WTC11 (cell line): Measurements from ENCODE around the gene CAMSAP1.

Experiments
- CBFB ChIP-seq: sonication (generic); formaldehyde crosslinking; IDR thresholded peaks from 2 replicates; pipeline ENCODE4 v1.8.1; 2022; ENCODE audit warnings: mild to moderate bottlenecking, low read depth, missing genetic modification reagents
- ESRRA ChIP-seq: sonication (generic); formaldehyde crosslinking; IDR thresholded peaks from 2 replicates; pipeline ENCODE4 v1.8.1; 2022; ENCODE audit warnings: mild to moderate bottlenecking, missing genetic modification reagents, borderline replicate concordance
- FOXP1 ChIP-seq: sonication (generic); formaldehyde crosslinking; IDR thresholded peaks from 2 replicates; pipeline ENCODE4 v1.8.0; 2022; ENCODE audit warnings: missing genetic modification reagents, mild to moderate bottlenecking, moderate library complexity, borderline replicate concordance
- RELA ChIP-seq: sonication (generic); formaldehyde crosslinking; IDR thresholded peaks from 2 replicates; pipeline ENCODE4 v1.8.1; 2022; ENCODE audit warnings: missing genetic modification reagents, mild to moderate bottlenecking, borderline replicate concordance
- SMAD4 ChIP-seq: sonication (generic); formaldehyde crosslinking; IDR thresholded peaks from 2 replicates; pipeline ENCODE4 v1.8.0; 2022; ENCODE audit warnings: mild to moderate bottlenecking, missing genetic modification reagents
- ZNF121 ChIP-seq: sonication (generic); formaldehyde crosslinking; IDR thresholded peaks from 2 replicates; pipeline ENCODE4 v1.8.0; 2023; ENCODE audit warnings: missing genetic modification reagents
- ZNF423 ChIP-seq: fragments of 250-450 bp; sonication (Bioruptor Pico); IDR thresholded peaks from 2 replicates; pipeline ENCODE4 v2.1.2; 2022; ENCODE audit warnings: mild to moderate bottlenecking, moderate library complexity
- TF ChIP-seq, protein P1 (sequence below): fragments of 200-600 bp; IDR thresholded peaks from 2 replicates; pipeline ENCODE4 v1.8.0; 2022; ENCODE audit warnings: antibody characterized with exemption
- TF ChIP-seq, protein P2 (sequence below): sonication (generic); formaldehyde crosslinking; IDR thresholded peaks from 2 replicates; pipeline ENCODE4 v1.8.0; 2023; ENCODE audit warnings: missing genetic modification reagents
- TF ChIP-seq, protein P3 (sequence below): sonication (generic); formaldehyde crosslinking; IDR thresholded peaks from 2 replicates; pipeline ENCODE4 v1.8.0; 2022; ENCODE audit warnings: mild to moderate bottlenecking, missing genetic modification reagents
- TF ChIP-seq, protein P4 (sequence below): sonication (generic); formaldehyde crosslinking; IDR thresholded peaks from 2 replicates; pipeline ENCODE4 v1.8.1; 2022; ENCODE audit warnings: missing genetic modification reagents, borderline replicate concordance

DNA sequence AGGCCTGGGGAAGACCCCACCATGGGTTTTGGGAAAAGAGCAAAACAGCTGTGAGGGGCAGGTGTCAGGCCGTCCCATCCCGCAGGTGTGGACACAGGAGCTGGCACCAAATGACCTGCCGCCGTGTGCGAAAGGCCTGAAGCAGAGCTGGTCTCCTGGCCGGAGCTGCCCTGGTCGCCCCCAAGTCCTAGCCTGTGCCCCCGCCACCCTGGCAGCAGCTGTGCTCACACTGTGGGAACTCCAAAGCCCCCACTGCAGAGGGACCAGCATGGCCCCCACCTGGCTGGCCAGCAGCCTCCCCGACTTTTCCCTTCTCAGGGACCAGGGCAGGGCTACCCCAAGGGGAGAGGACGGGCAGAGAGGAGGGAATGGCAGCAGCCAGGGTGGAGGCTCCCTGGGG is 117.0 kb downstream of the CAMSAP1 start:
- TF ChIP-seq SMAD4 (CRISPR knock-in tag) (no peak), ESRRA (CRISPR knock-in tag) (no peak), ZNF423 (CRISPR knock-in tag) (no peak), CBFB (CRISPR knock-in tag) (no peak), ZNF121 (CRISPR knock-in tag) (no peak), RELA (no peak), FOXP1 (CRISPR knock-in tag) (no peak)
- TF ChIP-seq, protein P1, sequence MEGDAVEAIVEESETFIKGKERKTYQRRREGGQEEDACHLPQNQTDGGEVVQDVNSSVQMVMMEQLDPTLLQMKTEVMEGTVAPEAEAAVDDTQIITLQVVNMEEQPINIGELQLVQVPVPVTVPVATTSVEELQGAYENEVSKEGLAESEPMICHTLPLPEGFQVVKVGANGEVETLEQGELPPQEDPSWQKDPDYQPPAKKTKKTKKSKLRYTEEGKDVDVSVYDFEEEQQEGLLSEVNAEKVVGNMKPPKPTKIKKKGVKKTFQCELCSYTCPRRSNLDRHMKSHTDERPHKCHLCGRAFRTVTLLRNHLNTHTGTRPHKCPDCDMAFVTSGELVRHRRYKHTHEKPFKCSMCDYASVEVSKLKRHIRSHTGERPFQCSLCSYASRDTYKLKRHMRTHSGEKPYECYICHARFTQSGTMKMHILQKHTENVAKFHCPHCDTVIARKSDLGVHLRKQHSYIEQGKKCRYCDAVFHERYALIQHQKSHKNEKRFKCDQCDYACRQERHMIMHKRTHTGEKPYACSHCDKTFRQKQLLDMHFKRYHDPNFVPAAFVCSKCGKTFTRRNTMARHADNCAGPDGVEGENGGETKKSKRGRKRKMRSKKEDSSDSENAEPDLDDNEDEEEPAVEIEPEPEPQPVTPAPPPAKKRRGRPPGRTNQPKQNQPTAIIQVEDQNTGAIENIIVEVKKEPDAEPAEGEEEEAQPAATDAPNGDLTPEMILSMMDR = no peak
- TF ChIP-seq, protein P2, sequence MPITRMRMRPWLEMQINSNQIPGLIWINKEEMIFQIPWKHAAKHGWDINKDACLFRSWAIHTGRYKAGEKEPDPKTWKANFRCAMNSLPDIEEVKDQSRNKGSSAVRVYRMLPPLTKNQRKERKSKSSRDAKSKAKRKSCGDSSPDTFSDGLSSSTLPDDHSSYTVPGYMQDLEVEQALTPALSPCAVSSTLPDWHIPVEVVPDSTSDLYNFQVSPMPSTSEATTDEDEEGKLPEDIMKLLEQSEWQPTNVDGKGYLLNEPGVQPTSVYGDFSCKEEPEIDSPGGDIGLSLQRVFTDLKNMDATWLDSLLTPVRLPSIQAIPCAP (CRISPR knock-in tag) = no peak
- TF ChIP-seq, protein P3, sequence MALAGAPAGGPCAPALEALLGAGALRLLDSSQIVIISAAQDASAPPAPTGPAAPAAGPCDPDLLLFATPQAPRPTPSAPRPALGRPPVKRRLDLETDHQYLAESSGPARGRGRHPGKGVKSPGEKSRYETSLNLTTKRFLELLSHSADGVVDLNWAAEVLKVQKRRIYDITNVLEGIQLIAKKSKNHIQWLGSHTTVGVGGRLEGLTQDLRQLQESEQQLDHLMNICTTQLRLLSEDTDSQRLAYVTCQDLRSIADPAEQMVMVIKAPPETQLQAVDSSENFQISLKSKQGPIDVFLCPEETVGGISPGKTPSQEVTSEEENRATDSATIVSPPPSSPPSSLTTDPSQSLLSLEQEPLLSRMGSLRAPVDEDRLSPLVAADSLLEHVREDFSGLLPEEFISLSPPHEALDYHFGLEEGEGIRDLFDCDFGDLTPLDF (CRISPR knock-in tag) = no peak
- TF ChIP-seq, protein P4, sequence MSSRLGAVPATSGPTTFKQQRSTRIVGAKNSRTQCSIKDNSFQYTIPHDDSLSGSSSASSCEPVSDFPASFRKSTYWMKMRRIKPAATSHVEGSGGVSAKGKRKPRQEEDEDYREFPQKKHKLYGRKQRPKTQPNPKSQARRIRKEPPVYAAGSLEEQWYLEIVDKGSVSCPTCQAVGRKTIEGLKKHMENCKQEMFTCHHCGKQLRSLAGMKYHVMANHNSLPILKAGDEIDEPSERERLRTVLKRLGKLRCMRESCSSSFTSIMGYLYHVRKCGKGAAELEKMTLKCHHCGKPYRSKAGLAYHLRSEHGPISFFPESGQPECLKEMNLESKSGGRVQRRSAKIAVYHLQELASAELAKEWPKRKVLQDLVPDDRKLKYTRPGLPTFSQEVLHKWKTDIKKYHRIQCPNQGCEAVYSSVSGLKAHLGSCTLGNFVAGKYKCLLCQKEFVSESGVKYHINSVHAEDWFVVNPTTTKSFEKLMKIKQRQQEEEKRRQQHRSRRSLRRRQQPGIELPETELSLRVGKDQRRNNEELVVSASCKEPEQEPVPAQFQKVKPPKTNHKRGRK (CRISPR knock-in tag) = no peak
